Large intestine (tissue), 12 donors: ENCODE results near the gene CAMP. TPM values are rescaled to one million over a fixed set of nuclear protein-coding genes. Genes with fewer than 3 reads are reported as not detected.

Experiments used
- DNase-seq, 2 donors: peaks; one replicate each; pipeline versions ENCODE4 v3.0.0 to v3.0.0-alpha.2; 2013
- H3K27ac ChIP-seq: one replicate; pipeline ENCODE4 v1.5.1; 2013; ENCODE audit warnings: low read length
- H3K27me3 ChIP-seq: 2 replicates; pipeline ENCODE4 v1.6.1; 2013; ENCODE audit warnings: low read length; ENCODE audit not compliant: control insufficient read depth, insufficient read depth
- H3K36me3 ChIP-seq: 2 replicates; pipeline ENCODE4 v1.6.1; 2013; ENCODE audit warnings: low read length; ENCODE audit not compliant: control insufficient read depth, insufficient read depth
- H3K4me1 ChIP-seq: one replicate; pipeline ENCODE4 v1.6.1; 2013; ENCODE audit warnings: low read length; ENCODE audit not compliant: control insufficient read depth, insufficient read depth
- H3K4me3 ChIP-seq: one replicate; pipeline ENCODE4 v1.5.1; 2013; ENCODE audit warnings: low read length
- H3K9me3 ChIP-seq: one replicate; pipeline ENCODE4 v1.6.1; 2013; ENCODE audit warnings: mild to moderate bottlenecking, low read depth, low read length, moderate library complexity; ENCODE audit not compliant: control insufficient read depth
- WGBS: methylation state at CpG from one replicate; pipeline ENCODE4 v1.1.5; 2013; ENCODE audit warnings: low lambda C conversion rate; ENCODE audit not compliant: insufficient coverage; 5-methylcytosine and 5-hydroxymethylcytosine counted together
- long read RNA-seq, 11 donors: transcript quantifications; one replicate each; lab custom pipeline, GENCODE V29; 2026
- polyA plus RNA-seq: library from polyadenylated mRNA; unstranded; fragments of 120-200 nt; gene quantifications from one replicate; pipeline ENCODE4 v1.2.1, GENCODE V29; 2013

Gene CAMP, protein sequence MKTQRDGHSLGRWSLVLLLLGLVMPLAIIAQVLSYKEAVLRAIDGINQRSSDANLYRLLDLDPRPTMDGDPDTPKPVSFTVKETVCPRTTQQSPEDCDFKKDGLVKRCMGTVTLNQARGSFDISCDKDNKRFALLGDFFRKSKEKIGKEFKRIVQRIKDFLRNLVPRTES
- 0.19 TPM for polyA plus RNA-seq
- long read RNA-seq, donor 1, result 0 reads
- long read RNA-seq, donor 2, partial matches to known transcripts, result 0 of 1 reads
- long read RNA-seq, donor 2, other reads (novel, unspliced or antisense), result 0 of 1 reads
- long read RNA-seq, donor 3, result 0 reads
- long read RNA-seq, donor 4, result 0 reads
- long read RNA-seq, donor 5, partial matches to known transcripts, result 0 of 1 reads
- long read RNA-seq, donor 5, other reads (novel, unspliced or antisense), result 0 of 1 reads
- long read RNA-seq, donor 6, result 0 reads
- long read RNA-seq, donor 7, partial matches to known transcripts, result 0 of 1 reads
- long read RNA-seq, donor 7, other reads (novel, unspliced or antisense), result 0 of 1 reads
- long read RNA-seq, donor 8, partial matches to known transcripts, result 0 of 1 reads
- long read RNA-seq, donor 8, other reads (novel, unspliced or antisense), result 0 of 1 reads
- long read RNA-seq, donor 9, result 0 reads
- long read RNA-seq, donor 10, partial matches to known transcripts, result 0 of 2 reads
- long read RNA-seq, donor 10, other reads (novel, unspliced or antisense), result 0 of 2 reads
- long read RNA-seq, donor 11, result 0 reads

DNA sequence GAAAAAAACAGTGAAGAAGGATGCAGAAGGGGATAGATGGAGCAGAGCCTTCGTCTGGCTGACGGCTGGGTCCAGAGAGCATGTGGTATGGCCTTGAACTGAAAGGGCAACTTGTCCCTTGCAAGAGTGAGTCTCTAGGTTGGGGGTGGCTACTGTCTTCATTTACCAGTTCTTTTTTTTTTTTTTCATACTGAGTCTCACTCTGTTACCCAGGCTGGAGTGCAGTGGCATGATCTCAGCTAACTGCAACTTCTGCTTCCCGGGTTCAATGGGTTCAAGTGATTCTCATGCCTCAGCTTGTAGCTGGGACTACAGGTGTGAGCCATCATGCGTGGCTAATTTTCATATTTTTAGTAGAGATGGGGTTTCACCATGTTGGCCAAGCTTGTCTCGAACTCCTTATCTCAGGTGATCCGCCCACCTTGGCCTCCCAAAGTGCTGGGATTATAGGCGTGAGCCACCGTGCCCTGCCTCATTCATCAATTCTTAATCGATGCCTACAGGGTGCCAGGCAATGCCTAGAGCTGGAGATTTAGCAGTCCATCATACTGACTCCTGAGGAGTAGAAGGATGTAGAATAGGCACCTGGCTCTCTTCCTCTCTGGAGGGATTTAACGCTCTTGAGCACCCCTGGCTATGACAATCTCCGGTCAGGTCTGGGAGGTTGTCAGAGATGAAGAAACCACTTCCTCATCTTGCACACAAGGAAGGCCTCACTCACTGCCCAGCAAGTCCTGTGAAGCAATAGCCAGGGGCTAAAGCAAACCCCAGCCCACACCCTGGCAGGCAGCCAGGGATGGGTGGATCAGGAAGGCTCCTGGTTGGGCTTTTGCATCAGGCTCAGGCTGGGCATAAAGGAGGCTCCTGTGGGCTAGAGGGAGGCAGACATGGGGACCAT is at the start of gene CAMP:
Gene CAMP (plus strand): TSS at position 880 of the 898 bp plus-strand sequence. CDS start 17 bp downstream, at position 897.
- no peak for DNase-seq
- no CpG with 5 or more reads among the region's 11 CpGs for WGBS

DNA sequence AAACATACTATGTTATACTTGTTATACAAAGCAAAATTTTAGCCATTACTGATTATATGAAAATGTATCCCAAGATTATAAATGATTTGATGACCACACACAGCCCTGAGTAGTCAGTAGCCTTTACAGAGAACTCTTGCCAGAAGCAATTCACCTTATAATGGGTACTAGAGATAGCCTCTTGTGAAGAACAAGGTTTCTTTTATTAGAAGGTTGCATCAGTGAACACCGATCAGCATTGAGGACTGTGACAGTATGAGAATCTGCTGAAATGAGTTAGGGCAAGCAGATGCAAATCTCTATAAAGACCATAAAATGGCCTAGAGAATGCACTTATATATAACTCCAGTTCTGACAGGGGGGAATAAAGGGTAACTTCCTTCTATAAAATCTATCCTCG is 45.2 kb upstream of the CAMP start:
- no peak for DNase-seq
- WGBS, result no CpG with 5 or more reads among the region's 2 CpGs
- Histone ChIP-seq H3K36me3 (peaks cover 41% of the 10 kb centered on the region), H3K4me1 (no peaks in the 10 kb centered on the region), H3K4me3 (no peak overlapping the region), H3K27ac (no peak overlapping the region), H3K9me3 (no peaks in the 10 kb centered on the region), H3K27me3 (no peaks in the 10 kb centered on the region)

More for the DNA sequence above, at the start of gene CAMP:
- Histone ChIP-seq H3K27ac (no peak within 1 kb of the TSS), H3K4me3 (no peak within 1 kb of the TSS), H3K27me3 (no peaks in the 10 kb centered on the region), H3K4me1 (no peaks in the 10 kb centered on the region), H3K9me3 (no peaks in the 10 kb centered on the region), H3K36me3 (no peaks in the 10 kb centered on the region)

DNA sequence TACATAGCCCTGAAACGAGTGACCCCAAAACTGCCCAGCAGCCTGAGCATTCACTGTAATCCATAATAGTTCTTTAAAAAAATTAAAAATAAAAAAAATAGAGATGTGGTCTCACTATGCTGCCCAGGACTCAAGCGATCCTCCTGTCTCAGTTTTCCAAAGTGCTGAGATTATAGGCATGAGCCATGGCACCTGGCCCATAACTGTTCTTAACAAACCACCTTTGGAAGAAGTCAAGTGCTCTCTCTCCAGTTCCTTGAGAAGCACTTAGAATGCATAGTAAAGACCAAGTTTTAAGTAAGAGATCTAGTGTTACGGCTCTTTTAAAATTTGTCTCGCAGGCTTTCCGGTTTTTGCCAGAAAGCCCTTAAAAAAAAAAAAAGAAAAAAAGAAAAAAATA is 43.3 kb upstream of the CAMP start:
- Histone ChIP-seq H3K36me3 (peaks cover 30% of the 10 kb centered on the region), H3K4me3 (no peak overlapping the region), H3K4me1 (no peaks in the 10 kb centered on the region), H3K9me3 (no peaks in the 10 kb centered on the region), H3K27ac (no peak overlapping the region), H3K27me3 (no peaks in the 10 kb centered on the region)
- WGBS, result 93% methylated on average over 3 of the region's 5 CpGs
- DNase-seq, result no peak

DNA sequence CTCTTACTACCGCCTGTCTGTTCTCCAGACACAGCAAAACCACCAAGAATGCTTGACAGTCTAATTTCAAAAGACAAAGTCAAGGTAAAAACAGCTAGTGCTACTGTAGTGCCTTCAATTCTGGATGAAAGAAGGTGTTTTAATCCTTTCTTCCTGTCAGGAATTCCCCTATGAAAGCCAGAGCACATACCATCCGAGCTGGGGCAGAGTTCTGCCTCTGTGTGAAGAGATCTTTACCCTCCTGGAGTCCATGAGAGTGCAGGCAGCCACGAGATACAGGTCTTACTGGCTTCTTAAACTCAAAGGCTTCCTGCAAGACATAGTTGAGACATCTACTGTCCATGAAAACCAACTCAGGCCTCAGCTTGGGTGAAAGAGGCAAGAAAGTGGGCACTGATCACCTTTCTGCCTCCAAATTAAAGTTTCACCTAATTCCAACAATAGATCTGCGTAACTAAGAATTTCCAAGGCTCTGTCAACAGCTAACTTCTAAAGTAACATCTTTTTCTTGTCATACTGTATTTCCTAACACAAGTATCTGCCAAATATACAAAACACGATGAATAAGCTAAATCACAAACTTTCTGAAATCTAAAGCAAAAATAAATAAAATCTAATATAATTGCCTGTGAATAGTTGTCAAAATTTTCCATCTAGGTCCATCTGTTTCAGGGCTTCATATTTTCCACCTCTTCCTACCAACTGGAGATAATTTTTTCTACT is 42.6 kb upstream of the CAMP start:
- H3K4me1 ChIP-seq, result peaks cover 4% of the 10 kb centered on the region
- no peaks in the 10 kb centered on the region for H3K9me3 ChIP-seq
- no peaks in the 10 kb centered on the region for H3K27me3 ChIP-seq
- peak overlapping the region; percentile 44 for H3K27ac ChIP-seq
- H3K4me3 ChIP-seq, result no peak overlapping the region
- peaks cover 32% of the 10 kb centered on the region for H3K36me3 ChIP-seq
- 71% methylated on average over 1 of the region's 5 CpGs for WGBS
- DNase-seq, result peak; percentile 31 to 69

DNA sequence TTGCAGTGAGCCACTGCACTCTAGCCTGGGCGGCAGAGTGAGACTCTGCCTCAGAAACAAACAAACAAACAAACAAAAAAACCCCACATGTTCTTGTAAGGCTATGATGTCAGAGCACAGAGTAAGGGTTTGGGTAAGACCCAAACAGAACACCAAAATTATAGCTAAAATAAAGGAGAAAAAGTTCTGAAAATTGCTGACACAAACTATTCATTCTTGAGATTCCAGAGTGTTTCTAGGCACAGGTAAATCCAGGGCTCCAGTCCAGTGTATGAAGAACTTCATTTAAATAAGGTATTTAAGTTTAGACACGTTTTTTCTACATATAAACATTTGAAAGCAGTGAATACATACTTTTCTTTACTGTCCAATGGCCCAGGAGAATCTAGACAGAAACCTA is 39.0 kb upstream of the CAMP start:
- Histone ChIP-seq H3K4me3 (no peak overlapping the region), H3K27me3 (no peaks in the 10 kb centered on the region), H3K9me3 (no peaks in the 10 kb centered on the region), H3K27ac (no peak overlapping the region), H3K4me1 (peaks cover 12% of the 10 kb centered on the region), H3K36me3 (peaks cover 21% of the 10 kb centered on the region)
- DNase-seq, result no peak
- WGBS, result 100% methylated on average over 2 of the region's 2 CpGs

DNA sequence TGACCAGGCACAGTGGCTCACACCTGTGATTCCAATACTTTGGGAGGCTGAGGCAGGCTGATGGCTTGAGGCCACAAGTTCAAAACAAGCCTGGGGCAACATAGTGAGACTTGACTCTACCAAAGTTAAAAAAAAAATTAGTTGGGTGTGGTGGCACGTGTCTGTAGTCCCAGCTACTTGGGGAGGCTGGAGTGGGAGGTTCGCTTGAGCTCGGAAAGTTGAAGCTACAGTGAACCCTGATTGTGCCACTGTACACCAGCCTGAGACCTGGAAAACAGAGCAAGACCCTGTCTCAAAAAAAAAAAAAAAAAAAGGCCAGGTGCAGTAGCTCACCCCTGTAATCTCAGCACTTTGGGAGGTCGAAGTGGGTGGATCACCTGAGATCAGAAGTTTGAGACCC is 38.2 kb upstream of the CAMP start:
- H3K9me3 ChIP-seq, result no peaks in the 10 kb centered on the region
- WGBS, result no CpG with 5 or more reads among the region's 4 CpGs
- H3K27ac ChIP-seq, result no peak overlapping the region
- no peak overlapping the region for H3K4me3 ChIP-seq
- no peaks in the 10 kb centered on the region for H3K27me3 ChIP-seq
- no peak for DNase-seq
- H3K4me1 ChIP-seq, result peaks cover 12% of the 10 kb centered on the region
- peaks cover 14% of the 10 kb centered on the region for H3K36me3 ChIP-seq

DNA sequence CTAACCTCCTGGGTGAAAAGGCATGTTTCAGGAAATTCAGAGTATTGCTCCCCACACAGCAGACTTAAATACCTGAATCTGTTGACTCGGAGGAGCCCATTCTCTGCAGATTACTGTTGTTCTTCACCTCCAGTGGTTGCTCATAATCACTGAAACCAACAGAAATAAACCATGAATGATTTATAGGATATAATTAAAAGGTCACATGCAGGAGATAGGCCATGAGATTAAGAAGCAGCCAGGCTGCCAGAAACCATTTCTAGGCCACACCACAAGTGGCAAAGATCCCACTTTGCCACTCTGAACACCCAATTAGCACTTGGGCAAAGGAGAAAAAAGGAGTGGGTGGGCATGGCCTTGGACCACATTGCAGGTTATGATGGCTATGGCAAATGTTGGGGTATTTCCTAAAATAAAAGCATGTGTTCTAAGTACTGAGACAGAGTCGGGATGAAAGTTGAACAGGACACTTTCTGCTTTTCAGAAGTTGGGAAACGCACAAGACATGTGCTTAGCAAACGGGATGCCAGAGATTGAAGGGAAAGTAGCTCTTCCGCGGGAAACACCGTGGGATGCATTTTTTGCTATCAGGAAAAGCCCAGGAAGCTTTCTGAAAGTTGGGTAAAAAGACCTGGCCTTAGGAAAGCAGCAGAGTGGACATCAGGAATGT is 36.5 kb upstream of the CAMP start:
- DNase-seq, result peak in 1 of 2 donors; percentile 20
- no CpG with 5 or more reads among the region's 7 CpGs for WGBS
- H3K9me3 ChIP-seq, result no peaks in the 10 kb centered on the region
- no peak overlapping the region for H3K27ac ChIP-seq
- peak overlapping the region; percentile 77 for H3K4me3 ChIP-seq
- peaks cover 10% of the 10 kb centered on the region for H3K36me3 ChIP-seq
- H3K27me3 ChIP-seq, result no peaks in the 10 kb centered on the region
- peaks cover 16% of the 10 kb centered on the region for H3K4me1 ChIP-seq

DNA sequence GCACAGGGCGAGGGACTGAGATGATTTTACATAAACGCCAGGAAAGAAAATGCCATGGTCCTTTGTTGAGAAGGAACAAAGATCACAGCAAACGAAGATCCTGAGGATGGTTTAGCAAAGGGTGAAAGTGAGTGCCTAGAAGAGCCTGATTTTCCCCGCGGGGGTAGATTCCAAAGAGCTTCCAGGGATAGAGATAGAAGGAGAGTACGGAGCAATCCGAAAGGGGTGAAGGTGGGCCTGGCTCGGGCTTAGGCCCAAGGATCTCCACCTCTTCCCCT is 36.1 kb upstream of the CAMP start:
- H3K27ac ChIP-seq, result no peak overlapping the region
- no CpG with 5 or more reads among the region's 8 CpGs for WGBS
- no peaks in the 10 kb centered on the region for H3K27me3 ChIP-seq
- H3K4me3 ChIP-seq, result peak overlapping the region; percentile 77
- peaks cover 10% of the 10 kb centered on the region for H3K36me3 ChIP-seq
- H3K4me1 ChIP-seq, result peaks cover 16% of the 10 kb centered on the region
- no peaks in the 10 kb centered on the region for H3K9me3 ChIP-seq
- DNase-seq, result no peak

DNA sequence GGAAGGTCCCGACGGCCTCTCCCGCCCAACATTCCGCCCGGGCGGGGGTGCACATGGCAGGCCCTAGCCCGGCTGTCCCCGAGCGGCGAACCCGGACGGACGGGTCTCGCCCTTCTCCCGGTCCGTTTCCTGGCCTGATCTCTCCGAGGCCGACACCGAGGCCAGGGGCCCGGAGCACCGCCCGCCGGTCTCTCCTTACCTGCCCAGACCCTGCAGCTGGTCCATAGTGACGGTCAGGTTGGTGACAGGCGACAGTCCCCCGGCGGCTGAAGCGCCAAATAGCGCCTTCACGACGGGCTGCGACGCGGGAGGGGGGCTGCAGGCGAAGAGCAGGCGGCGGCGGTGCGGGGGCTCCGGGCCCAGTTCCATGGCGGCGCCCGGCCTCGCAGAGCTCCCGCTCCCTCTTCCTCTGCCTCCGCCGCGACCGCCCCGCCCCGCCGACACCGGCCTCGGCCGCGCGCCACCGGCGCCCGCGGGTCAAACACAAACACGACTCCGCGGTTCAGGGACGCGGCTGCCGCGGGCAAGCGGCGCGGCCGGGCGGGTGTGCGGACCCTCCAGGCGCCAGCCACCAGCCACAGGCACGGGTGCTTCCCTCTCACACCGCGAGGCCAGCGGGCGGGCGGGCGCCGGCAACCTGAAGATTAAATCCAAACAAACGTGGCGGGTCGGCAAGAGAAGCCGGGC is 35.6 kb upstream of the CAMP start:
- no CpG with 5 or more reads among the region's 87 CpGs for WGBS
- peaks cover 16% of the 10 kb centered on the region for H3K4me1 ChIP-seq
- peak overlapping the region; percentile 31 for H3K27ac ChIP-seq
- peak; percentile 31 to 47 for DNase-seq
- H3K9me3 ChIP-seq, result no peaks in the 10 kb centered on the region
- H3K27me3 ChIP-seq, result no peaks in the 10 kb centered on the region
- peak overlapping the region; percentile 79 for H3K4me3 ChIP-seq
- H3K36me3 ChIP-seq, result peaks cover 6% of the 10 kb centered on the region
